WTC11 (cell line): Measurements from ENCODE around the gene FGF18. TPM values are rescaled to one million over a fixed set of nuclear protein-coding genes. Genes with fewer than 3 reads are reported as not detected.

Source experiments
- ATAC-seq: fragments of 200-7000 bp; cut with Tn5 transposase; 2 replicates; pipeline ENCODE4 v1.10.0; 2021; ENCODE audit warnings: mild to moderate bottlenecking, moderate library complexity
- CTCF ChIA-PET: fragments of 300-600 bp; sonication (Branson Sonifier 250); formaldehyde crosslinking; loops from one replicate; lab custom pipeline; 2021; ENCODE audit warnings: antibody characterized with exemption; lab: Charles Lee
- POLR2A ChIA-PET: fragments of 350-600 bp; sonication (Branson Sonifier 250); formaldehyde crosslinking; loops from one replicate; lab custom pipeline; 2021; ENCODE audit warnings: antibody characterized with exemption; lab: Charles Lee
- DNase-seq: peaks from one replicate; pipeline ENCODE4 v3.0.0; 2021; ENCODE audit warnings: low spot score
- H3K27ac Mint-ChIP-seq: 2 replicates; pipeline ENCODE4 v1.8.0; 2021; ENCODE audit warnings: mixed read lengths
- H3K27me3 Mint-ChIP-seq: 2 replicates; pipeline ENCODE4 v1.8.0; 2021; ENCODE audit warnings: low read depth, mild to moderate bottlenecking, moderate library complexity, mixed read lengths
- H3K36me3 Mint-ChIP-seq: 2 replicates; pipeline ENCODE4 v1.8.0; 2021; ENCODE audit warnings: mixed read lengths
- H3K4me1 Mint-ChIP-seq: 2 replicates; pipeline ENCODE4 v1.8.0; 2022; ENCODE audit warnings: mixed read lengths
- H3K4me3 Mint-ChIP-seq: 2 replicates; pipeline ENCODE4 v1.8.0; 2021; ENCODE audit warnings: mild to moderate bottlenecking, moderate library complexity, mixed read lengths
- H3K9me3 Mint-ChIP-seq: 2 replicates; pipeline ENCODE4 v1.8.0; 2021; ENCODE audit warnings: mixed read lengths
- ARID4B ChIP-seq: sonication (generic); formaldehyde crosslinking; IDR thresholded peaks from 2 replicates; pipeline ENCODE4 v1.8.0; 2023; ENCODE audit warnings: missing genetic modification reagents, mild to moderate bottlenecking, borderline replicate concordance
- ATF6 ChIP-seq: sonication (generic); formaldehyde crosslinking; IDR thresholded peaks from 2 replicates; pipeline ENCODE4 v1.8.1; 2023; ENCODE audit warnings: mild to moderate bottlenecking, missing genetic modification reagents
- CTCF ChIP-seq: fragments of 200-600 bp; IDR thresholded peaks from 2 replicates; pipeline ENCODE4 v1.8.0; 2022; ENCODE audit warnings: antibody characterized with exemption
- E2F4 ChIP-seq: sonication (generic); formaldehyde crosslinking; IDR thresholded peaks from 2 replicates; pipeline ENCODE4 v1.8.1; 2022; ENCODE audit warnings: low read depth, mild to moderate bottlenecking, moderate library complexity, missing genetic modification reagents, borderline replicate concordance
- ESRRA ChIP-seq: sonication (generic); formaldehyde crosslinking; IDR thresholded peaks from 2 replicates; pipeline ENCODE4 v1.8.1; 2022; ENCODE audit warnings: mild to moderate bottlenecking, missing genetic modification reagents, borderline replicate concordance
- GTF2I ChIP-seq: fragments of 250-450 bp; sonication (Bioruptor Pico); conservative IDR thresholded peaks from 2 replicates; pipeline ENCODE4 v1.4.0; 2021; ENCODE audit warnings: mild to moderate bottlenecking
- JAZF1 ChIP-seq: fragments of 250-450 bp; sonication (Bioruptor Pico); IDR thresholded peaks from 2 replicates; pipeline ENCODE4 v1.9.0; 2021; ENCODE audit warnings: moderate library complexity, mild to moderate bottlenecking, inconsistent platforms
- KAT7 ChIP-seq: sonication (generic); formaldehyde crosslinking; IDR thresholded peaks from 2 replicates; pipeline ENCODE4 v1.8.1; 2023; ENCODE audit warnings: missing genetic modification reagents, mild to moderate bottlenecking, borderline replicate concordance
- OVOL2 ChIP-seq: fragments of 250-450 bp; sonication (Bioruptor Pico); IDR thresholded peaks from 2 replicates; pipeline ENCODE4 v1.9.0; 2021; ENCODE audit warnings: mild to moderate bottlenecking, borderline replicate concordance
- TEAD4 ChIP-seq: sonication (generic); formaldehyde crosslinking; IDR thresholded peaks from 2 replicates; pipeline ENCODE4 v1.8.0; 2022; ENCODE audit warnings: mild to moderate bottlenecking, missing genetic modification reagents
- ZBTB43 ChIP-seq: sonication (generic); formaldehyde crosslinking; IDR thresholded peaks from 2 replicates; pipeline ENCODE4 v1.8.1; 2023; ENCODE audit warnings: mild to moderate bottlenecking, missing genetic modification reagents
- ZNF425 ChIP-seq: fragments of 250-450 bp; sonication (Bioruptor Pico); conservative IDR thresholded peaks from 2 replicates; pipeline ENCODE4 v1.9.0; 2021; ENCODE audit warnings: mild to moderate bottlenecking
- ZNF671 ChIP-seq: fragments of 250-450 bp; sonication (Bioruptor Pico); IDR thresholded peaks from 2 replicates; pipeline ENCODE4 v1.8.0; 2021; ENCODE audit warnings: mild to moderate bottlenecking
- total RNA-seq: library from RNA; stranded (reverse); gene quantifications from 3 replicates; pipeline ENCODE4 v1.2.3, GENCODE V29; 2021

The FGF18 gene
- total RNA-seq, 1 experiment from 2014 or later = 0.72 TPM

GRCh38 chr5:171483551-171484135, 64.2 kb downstream of the FGF18 start (continued):
- TF ChIP-seq ARID4B = no peak
- TF ChIP-seq, all 79 proteins: peak for 0

- ChIA-PET CTCF (interaction anchor here (0.6 to 4.5 kb wide), 20 partner anchors 10 to 354 kb away, joined by 3 to 42 read pairs (median 5); partner anchors contain the start of gene FGF18), POLR2A (no interaction called here)
- peaks cover 17% of the 10 kb centered on the region for H3K4me1 Mint-ChIP-seq
- no peaks in the 10 kb centered on the region for H3K9me3 Mint-ChIP-seq
- H3K27me3 Mint-ChIP-seq = no peaks in the 10 kb centered on the region
- H3K4me3 Mint-ChIP-seq = no peak overlapping the region
- peak; percentile 67 for ATAC-seq
- H3K27ac Mint-ChIP-seq = no peak overlapping the region
- DNase-seq = peak; percentile 44
- H3K36me3 Mint-ChIP-seq = no peaks in the 10 kb centered on the region
- peak; percentile 73 for TF ChIP-seq CTCF
- TF ChIP-seq GTF2I (CRISPR knock-in tag) = 0 out of 2 replicates have a peak, but pooled peaks have one; percentile 13
- no peak for TF ChIP-seq JAZF1 (CRISPR knock-in tag)
Measured at GRCh38 chr5:171484460-171484899, 65.0 kb downstream of the FGF18 start.

- ChIA-PET CTCF (interaction anchor here (0.6 to 4.5 kb wide), 13 partner anchors 31 to 552 kb away, joined by 3 to 42 read pairs (median 4); partner anchors contain the start of gene FGF18), POLR2A (no interaction called here)
- Mint-ChIP-seq H3K4me1 (peaks cover 13% of the 10 kb centered on the region), H3K4me3 (no peak overlapping the region), H3K27me3 (no peaks in the 10 kb centered on the region), H3K36me3 (no peaks in the 10 kb centered on the region), H3K9me3 (no peaks in the 10 kb centered on the region), H3K27ac (no peak overlapping the region)
- peak; percentile 62 for ATAC-seq
- no peak for DNase-seq
- TF ChIP-seq ZBTB43 (CRISPR knock-in tag) (no peak), TEAD4 (CRISPR knock-in tag) (no peak), ZNF425 (CRISPR knock-in tag) (no peak), ESRRA (CRISPR knock-in tag) (no peak), E2F4 (CRISPR knock-in tag) (no peak), ARID4B (no peak), OVOL2 (no peak), ZNF671 (CRISPR knock-in tag) (no peak), KAT7 (CRISPR knock-in tag) (no peak), ATF6 (CRISPR knock-in tag) (no peak)
Measured at GRCh38 chr5:171485668-171486067, 66.2 kb downstream of the FGF18 start.
